ENCODE data around the gene LIPE.

Gene LIPE

GRCh38 chr19:42442833-42443232 lies 15.6 kb upstream of the LIPE start, which contains the start of gene CXCL17:
Gene CXCL17 (minus strand): TSS chr19:42442946. CDS start chr19:42442832, 114 bp downstream.
- DNase-seq: no peak

DNA sequence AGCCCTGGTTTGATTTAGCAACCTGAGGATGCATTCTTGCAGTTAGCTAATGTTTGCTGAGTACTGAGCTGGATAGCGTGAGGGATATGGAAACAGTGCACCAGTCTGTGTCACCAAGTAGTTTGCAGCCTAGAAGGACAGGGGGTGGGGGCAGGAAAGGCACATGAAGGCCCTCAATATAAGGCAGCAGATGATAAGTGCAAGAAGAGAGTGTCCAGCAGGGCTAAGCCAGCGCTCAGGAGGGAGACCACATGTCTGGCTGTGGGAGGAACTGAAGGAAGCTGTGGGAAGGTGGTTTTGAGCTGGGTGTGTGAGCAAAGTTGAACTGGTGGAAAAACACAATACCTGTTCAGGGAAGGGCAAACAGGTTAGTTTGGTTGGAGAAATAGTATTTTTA lies 13.9 kb upstream of the LIPE start:
- no peak for DNase-seq

GRCh38 chr19:42440357-42441048 lies 13.3 kb upstream of the LIPE start:
- peak; percentile 67 for DNase-seq

DNA sequence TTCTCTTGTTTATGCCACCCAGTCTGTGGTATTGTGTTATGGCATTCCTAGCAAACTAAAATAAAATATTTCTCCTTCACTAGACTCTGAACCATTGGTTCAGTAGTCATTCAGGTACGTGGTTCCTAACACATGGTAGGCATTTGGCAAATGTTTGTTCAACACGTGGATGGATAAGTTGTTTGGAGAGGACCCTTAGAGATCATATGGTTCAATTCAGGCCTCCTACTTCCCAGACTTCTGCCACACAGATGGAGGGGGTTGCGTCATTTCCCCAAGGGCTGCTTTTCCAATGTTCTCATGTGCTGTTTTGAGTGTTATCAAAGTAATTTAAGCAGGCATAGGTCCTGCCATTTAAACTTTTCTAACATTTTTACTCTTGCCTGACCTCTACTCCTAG lies 8.8 kb upstream of the LIPE start:
- no peak for DNase-seq

GRCh38 chr19:42435316-42435715 lies 8.1 kb upstream of the LIPE start:
- no peak for DNase-seq

- peak; percentile 39 for DNase-seq
Observed at GRCh38 chr19:42433503-42434260, 6.5 kb upstream of the LIPE start.

DNA sequence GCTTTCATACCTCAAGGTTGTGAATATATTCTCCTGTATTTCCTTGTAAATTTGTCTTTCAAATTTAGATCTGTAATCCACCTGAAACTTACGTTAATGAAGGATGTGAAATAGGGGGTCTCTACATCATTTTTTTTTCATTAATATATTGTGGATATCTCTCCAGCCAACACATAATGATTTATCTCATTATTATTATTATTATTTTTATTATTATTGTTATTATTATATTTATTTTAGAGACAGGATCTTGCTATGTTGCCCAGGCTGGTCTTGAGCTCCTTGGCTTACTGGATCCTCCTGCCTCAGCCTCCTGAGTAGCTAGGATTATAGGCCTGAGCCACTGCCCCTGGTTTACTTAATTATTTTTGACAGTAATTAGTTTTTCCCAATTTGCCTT lies 4.3 kb upstream of the LIPE start:
- no peak for DNase-seq

DNA sequence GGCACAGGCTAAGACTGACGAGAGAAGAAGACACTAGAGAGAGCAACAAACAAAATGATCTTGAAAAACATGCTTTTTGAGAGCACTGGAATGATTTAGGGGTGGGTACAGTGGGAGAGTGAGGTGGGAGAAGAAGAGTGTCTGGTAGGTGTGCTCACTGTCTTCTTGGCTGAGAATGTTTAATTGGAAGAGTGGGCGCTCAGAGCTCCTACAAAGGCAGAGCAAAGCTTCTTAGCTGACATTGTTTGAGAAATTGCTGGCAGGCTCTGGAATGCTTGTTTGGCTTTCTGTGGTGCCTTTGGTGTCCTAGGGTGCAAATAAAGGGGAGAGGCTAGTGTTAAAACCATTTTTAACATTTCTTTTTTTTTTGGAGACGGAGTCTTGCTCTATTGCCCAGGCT lies 1.5 kb upstream of the LIPE start:
- DNase-seq: no peak

- no peak for DNase-seq
Observed at GRCh38 chr19:42426643-42427042, 545 bp downstream of the LIPE start.

- DNase-seq: no peak
Observed at GRCh38 chr19:42424712-42425131, 2.5 kb downstream of the LIPE start.

DNA sequence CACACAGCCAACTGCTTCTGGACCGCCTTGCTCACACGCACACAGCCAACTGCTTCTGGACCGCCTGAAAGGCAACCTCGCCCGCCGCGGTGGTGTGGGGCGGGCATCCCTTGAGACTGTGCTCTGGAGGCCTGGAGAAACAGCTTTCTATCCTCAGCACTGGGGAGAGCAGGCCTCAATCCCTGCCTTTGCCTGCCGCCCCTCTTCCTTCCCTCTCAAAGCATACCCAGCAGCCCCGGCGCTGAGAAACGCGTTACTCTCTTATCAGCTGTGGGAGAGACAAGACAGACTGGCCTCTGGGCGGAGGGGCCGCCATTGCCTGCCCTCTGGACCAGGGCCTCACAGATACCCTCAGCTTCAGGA lies 2.9 kb downstream of the LIPE start:
- no peak for DNase-seq

DNA sequence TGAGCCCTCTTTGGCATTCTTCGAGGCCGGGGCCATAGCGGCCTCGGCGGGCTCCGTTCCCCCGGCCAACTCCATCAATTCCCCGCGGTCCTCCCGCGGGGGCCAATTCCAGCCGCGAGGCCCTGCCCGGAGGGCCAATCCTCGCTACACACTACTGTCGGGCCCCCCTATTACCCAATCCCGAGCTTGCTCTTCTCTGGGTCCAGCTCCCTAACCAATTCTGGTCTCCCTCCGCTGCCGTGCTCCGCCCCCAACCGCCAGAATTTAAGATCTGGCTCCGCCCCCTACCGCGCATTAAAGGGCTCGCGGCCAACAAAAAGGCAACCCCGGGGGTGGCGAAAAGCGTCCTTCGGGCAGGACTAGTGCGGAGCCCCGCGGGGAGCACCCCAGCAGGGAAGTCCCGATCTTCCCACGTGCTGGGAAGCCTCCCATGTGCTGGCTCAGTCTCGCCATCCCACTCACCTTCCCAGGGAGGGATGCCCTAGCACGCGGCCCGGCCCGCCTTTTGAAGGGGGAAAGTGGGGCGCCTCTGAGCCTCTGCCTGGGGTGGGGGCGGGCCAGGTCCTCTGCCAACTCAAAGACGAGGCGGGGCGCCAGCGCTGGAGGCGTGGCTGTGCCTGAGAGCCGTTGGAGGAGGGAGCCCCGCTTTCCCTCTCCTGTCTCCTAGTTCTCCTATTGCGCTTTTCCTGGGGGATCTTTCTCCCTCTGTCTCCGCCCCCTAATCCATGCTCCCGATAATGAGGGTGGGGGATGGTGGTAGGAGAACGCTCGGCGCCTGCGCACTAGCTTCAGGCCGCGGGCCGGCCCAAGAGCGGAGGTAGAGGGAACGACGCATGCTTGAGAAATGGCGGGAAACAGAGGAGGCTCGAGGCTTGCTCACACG lies 3.5 kb downstream of the LIPE start:
- DNase-seq: peak; percentile 88

DNA sequence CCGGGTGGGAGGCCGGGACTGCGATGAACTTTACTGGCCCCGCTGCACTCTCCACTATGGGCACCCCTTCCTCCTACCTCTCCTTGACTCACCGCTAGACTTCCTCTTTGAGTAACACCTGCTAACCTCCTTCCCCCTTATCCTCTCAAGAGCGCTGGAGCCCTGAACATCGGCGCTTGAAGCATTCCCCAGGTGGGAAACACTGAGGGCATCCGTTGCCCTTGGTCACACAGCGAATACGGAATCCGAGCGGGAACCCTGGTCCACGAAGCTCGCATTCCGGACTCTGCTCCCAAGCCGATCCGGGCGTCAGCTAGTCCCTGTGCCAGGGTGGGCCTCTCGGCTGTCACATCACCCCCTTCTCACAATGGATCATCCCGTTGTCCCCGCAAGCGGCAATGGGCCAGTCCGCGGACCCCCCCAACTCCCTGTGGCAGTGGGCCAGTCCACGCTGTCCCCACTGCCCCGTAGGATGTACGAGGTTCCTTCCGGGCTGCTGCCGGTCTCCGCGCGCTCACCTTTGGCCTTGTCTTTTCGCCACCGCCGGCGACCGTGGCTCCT lies 4.2 kb downstream of the LIPE start:
- DNase-seq: peak; percentile 33

GRCh38 chr19:42422092-42422900 lies 4.9 kb downstream of the LIPE start:
- no peak for DNase-seq

GRCh38 chr19:42421591-42422031 lies 5.6 kb downstream of the LIPE start:
- no peak for DNase-seq

DNA sequence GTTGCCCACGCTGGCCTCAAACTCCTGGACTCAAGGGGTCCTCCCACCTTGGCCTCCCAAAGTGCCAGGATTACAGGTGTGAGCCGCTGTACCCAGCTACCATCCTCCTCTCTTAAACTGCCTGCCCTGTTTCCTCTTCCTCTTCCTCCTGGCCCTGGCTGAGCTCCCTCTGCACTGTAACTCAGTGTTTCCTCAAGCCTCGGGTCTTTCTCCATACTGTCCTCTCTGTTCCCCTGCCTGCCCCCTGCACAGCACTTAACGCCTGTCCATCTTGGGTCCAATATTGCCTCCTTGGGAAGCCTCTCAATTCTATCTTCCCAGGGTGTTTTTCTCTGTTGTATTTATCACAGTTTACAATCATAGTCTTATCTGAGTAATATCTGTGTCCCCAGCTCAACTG lies 6.1 kb downstream of the LIPE start:
- no peak for DNase-seq

- DNase-seq: peak; percentile 63
Observed at GRCh38 chr19:42420055-42420544, 7.1 kb downstream of the LIPE start.

- DNase-seq: no peak
Observed at GRCh38 chr19:42419309-42419708, 7.9 kb downstream of the LIPE start.

DNA sequence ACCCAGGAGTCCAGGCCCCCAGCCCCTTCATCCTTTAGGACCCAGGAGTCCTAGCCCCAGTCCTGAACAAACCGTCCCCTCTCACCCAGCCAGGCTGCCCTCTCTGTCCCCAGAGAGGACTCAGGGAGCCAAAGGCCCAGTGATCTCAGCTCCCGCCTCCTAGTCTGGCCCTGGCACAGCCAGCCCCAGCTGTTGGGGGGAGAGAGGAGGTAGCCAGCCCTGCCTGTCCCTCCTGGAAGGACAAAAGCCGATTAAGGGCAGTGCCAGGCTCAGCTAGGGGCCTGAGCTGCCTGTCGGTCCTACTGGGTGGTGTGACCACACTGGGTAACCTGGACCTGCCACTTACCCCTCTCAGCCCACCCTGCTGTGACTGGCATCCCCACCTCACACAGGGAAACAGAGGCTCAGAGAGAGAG lies 14.5 kb downstream of the LIPE start:
- no peak for DNase-seq

DNA sequence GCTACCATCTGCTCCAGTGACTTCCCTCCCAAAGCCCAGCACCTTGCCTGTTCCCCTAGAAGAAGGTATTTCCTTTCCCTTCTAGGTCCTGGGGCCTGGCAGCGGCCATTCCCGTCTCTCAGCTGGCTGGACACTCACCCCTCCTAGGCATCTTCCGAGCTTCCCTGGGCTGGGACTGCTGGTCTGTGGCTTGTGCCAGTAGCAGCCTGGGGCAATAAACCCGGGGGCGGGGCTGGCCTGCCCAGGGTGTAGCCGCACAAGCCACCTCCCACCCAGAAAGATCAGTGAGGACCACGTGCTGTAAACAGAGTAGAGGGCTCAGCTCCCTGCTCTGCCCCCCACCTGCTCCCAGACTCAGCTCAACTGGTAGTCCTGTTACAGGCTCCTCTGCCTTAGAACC lies 15.0 kb downstream of the LIPE start:
- no peak for DNase-seq

- DNase-seq: no peak
Observed at GRCh38 chr19:42411581-42412178, 15.5 kb downstream of the LIPE start.

- no peak for DNase-seq
Observed at GRCh38 chr19:42410371-42410770, 16.8 kb downstream of the LIPE start.

All from activated CD4-positive, alpha-beta T cell treated with anti-CD3 and anti-CD28 coated beads for 1 hour (primary cell).